ENCODE results near the gene FER1L5.

Gene FER1L5

GRCh38 chr2:96684883-96685576, 42.5 kb downstream of the FER1L5 start:
- no peak overlapping the region for H3K27ac ChIP-seq (ENCODE audit: low read depth, low read length)
- no peaks in the 10 kb centered on the region for H3K79me2 ChIP-seq (ENCODE audit: control insufficient read depth, low read length)
- no peaks in the 10 kb centered on the region for H3K9me2 ChIP-seq (replicated peaks; ENCODE audit: control insufficient read depth, low read length)
- no peaks in the 10 kb centered on the region for H3K4me1 ChIP-seq (ENCODE audit: control insufficient read depth, low read length)
- H3K9me3 ChIP-seq (ENCODE audit: control insufficient read depth, insufficient read depth, low read length): no peaks in the 10 kb centered on the region
- no peaks in the 10 kb centered on the region for H4K20me1 ChIP-seq (ENCODE audit: control insufficient read depth, insufficient read depth, low read depth, low read length)
- no peak for TF ChIP-seq EZH2phosphoT487 (IDR thresholded peaks at IDR 0.05; ENCODE audit: borderline replicate concordance, low read length)
- H3K4me3 ChIP-seq (ENCODE audit: low read length): no peak overlapping the region
- no peaks in the 10 kb centered on the region for H3F3A ChIP-seq (ENCODE audit: control insufficient read depth, insufficient read depth)
- H3K36me3 ChIP-seq (ENCODE audit: control insufficient read depth, low read length): no peaks in the 10 kb centered on the region
- H3K4me2 ChIP-seq (ENCODE audit: low read length): no peak overlapping the region
- peaks cover 5% of the 10 kb centered on the region for H3K27me3 ChIP-seq (ENCODE audit: control insufficient read depth, low read length)

GRCh38 chr2:96685577-96686459, 43.3 kb downstream of the FER1L5 start:
- Histone ChIP-seq H3K9me3 (ENCODE audit: control insufficient read depth, insufficient read depth, low read length) (no peaks in the 10 kb centered on the region), H4K20me1 (ENCODE audit: control insufficient read depth, insufficient read depth, low read depth, low read length) (no peaks in the 10 kb centered on the region), H3K9me2 (replicated peaks; ENCODE audit: control insufficient read depth, low read length) (no peaks in the 10 kb centered on the region), H3F3A (ENCODE audit: control insufficient read depth, insufficient read depth) (no peaks in the 10 kb centered on the region), H3K4me1 (ENCODE audit: control insufficient read depth, low read length) (no peaks in the 10 kb centered on the region), H3K4me2 (ENCODE audit: low read length) (no peak overlapping the region), H3K79me2 (ENCODE audit: control insufficient read depth, low read length) (no peaks in the 10 kb centered on the region), H3K4me3 (ENCODE audit: low read length) (no peak overlapping the region), H3K27me3 (ENCODE audit: control insufficient read depth, low read length) (peaks cover 3% of the 10 kb centered on the region), H3K27ac (ENCODE audit: low read depth, low read length) (no peak overlapping the region), H3K36me3 (ENCODE audit: control insufficient read depth, low read length) (no peaks in the 10 kb centered on the region)
- TF ChIP-seq CTCF (IDR thresholded peaks at IDR 0.05; ENCODE audit: low read depth, low read length, poor library complexity, severe bottlenecking) (no peak), EZH2phosphoT487 (IDR thresholded peaks at IDR 0.05; ENCODE audit: borderline replicate concordance, low read length) (no peak)

- Histone ChIP-seq H3K4me3 (ENCODE audit: low read length) (no peak overlapping the region), H3K9me2 (replicated peaks; ENCODE audit: control insufficient read depth, low read length) (no peaks in the 10 kb centered on the region), H3K79me2 (ENCODE audit: control insufficient read depth, low read length) (no peaks in the 10 kb centered on the region), H4K20me1 (ENCODE audit: control insufficient read depth, insufficient read depth, low read depth, low read length) (no peaks in the 10 kb centered on the region), H3K27me3 (ENCODE audit: control insufficient read depth, low read length) (peaks cover 3% of the 10 kb centered on the region), H3K27ac (ENCODE audit: low read depth, low read length) (no peak overlapping the region), H3K4me2 (ENCODE audit: low read length) (no peak overlapping the region), H3K9me3 (ENCODE audit: control insufficient read depth, insufficient read depth, low read length) (no peaks in the 10 kb centered on the region), H3K36me3 (ENCODE audit: control insufficient read depth, low read length) (no peaks in the 10 kb centered on the region), H3F3A (ENCODE audit: control insufficient read depth, insufficient read depth) (no peaks in the 10 kb centered on the region), H3K4me1 (ENCODE audit: control insufficient read depth, low read length) (no peaks in the 10 kb centered on the region)
- TF ChIP-seq CTCF (IDR thresholded peaks at IDR 0.05; ENCODE audit: low read depth, low read length, poor library complexity, severe bottlenecking) (no peak), EZH2phosphoT487 (IDR thresholded peaks at IDR 0.05; ENCODE audit: borderline replicate concordance, low read length) (no peak)
Observed at GRCh38 chr2:96687266-96687665, 44.7 kb downstream of the FER1L5 start.
